ENCODE results near the gene NOTCH3. TPM values are rescaled to one million over a fixed set of nuclear protein-coding genes. Genes with fewer than 3 reads are reported as not detected.
A peak's percentile ranks its signal among the peaks of the same experiment; 100 is the strongest.

NOTCH3 gene
- total and polyA plus RNA-seq, 12 donors = 18.7 to 45.5 (median 31.9) TPM

DNA sequence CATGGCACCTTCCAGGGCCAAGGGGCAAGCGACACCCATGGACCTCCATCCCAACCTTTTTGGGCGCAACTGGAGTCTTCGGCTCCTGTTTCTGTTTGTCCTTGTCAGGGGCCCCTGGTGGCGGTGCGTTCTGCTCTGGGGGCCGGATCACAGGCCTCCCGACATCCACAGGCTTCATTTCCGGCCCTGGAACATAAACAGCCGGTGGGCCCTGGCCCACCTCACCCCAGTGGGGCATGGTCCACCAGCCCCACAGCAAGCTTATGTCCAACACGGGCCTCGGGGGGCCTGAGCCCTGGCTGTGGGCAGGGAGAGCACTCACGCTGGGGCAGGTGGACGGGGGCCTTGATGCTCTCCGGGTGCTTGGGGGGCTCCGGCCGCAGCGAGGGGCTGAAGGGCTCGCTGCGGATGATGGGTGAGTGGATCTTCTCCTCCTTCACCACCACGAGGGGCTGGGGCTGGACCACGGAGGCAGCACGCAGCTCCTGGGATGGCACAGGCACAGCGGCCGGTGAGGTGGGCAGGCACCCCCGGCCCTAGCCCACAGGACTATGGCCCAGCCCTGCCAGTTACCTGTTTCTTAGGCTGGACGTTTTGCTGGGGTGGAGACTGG, 38.6 kb upstream of the NOTCH3 start:
- Histone ChIP-seq H3K4me1 (peaks cover 0 to 21% (median 11%) of the 10 kb centered on the region in 9 donors), H3K9me3 (no peaks in the 10 kb centered on the region), H3K27ac (peak overlapping the region in 2 of 10 donors; percentile 36), H3K36me3 (peaks cover 0 to 94% (median 65%) of the 10 kb centered on the region in 9 donors), H3K27me3 (no peaks in the 10 kb centered on the region), H3K4me3 (no peak overlapping the region)
- ATAC-seq (no peak), DNase-seq (no peak)
- 93 to 94% methylated on average over 26 of the region's 26 CpGs for WGBS, 2 donors
- intact Hi-C loops (cut with DNase I) = no loop called here
- TF ChIP-seq, protein P1, sequence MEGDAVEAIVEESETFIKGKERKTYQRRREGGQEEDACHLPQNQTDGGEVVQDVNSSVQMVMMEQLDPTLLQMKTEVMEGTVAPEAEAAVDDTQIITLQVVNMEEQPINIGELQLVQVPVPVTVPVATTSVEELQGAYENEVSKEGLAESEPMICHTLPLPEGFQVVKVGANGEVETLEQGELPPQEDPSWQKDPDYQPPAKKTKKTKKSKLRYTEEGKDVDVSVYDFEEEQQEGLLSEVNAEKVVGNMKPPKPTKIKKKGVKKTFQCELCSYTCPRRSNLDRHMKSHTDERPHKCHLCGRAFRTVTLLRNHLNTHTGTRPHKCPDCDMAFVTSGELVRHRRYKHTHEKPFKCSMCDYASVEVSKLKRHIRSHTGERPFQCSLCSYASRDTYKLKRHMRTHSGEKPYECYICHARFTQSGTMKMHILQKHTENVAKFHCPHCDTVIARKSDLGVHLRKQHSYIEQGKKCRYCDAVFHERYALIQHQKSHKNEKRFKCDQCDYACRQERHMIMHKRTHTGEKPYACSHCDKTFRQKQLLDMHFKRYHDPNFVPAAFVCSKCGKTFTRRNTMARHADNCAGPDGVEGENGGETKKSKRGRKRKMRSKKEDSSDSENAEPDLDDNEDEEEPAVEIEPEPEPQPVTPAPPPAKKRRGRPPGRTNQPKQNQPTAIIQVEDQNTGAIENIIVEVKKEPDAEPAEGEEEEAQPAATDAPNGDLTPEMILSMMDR (IDR thresholded peaks at IDR 0.05) = no peak

DNA sequence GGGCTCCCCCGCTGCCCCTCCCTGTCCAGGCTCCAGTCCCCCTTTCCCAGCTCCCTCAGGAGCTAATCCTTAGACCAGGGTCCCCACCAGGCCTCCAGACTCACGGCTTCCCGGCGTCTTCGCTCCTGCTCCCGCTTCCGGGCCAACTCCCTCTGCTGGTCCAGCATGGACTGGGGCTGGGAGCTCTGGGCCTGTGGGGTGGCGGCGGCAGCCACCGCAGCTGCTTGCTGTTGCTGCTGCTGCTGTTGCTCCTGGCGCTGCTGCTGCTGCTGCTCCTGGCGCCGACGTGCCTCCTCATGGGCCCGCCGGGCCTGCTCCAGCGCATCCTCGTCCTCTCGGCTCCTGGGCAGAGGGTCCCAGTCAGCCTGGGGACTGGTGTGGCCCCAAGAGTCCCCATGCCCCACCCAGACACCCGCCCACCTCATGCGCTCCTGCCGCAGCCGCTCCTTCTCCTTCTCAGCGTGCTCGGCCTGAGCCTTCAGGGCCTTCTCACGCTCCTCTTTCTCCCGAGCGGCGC, 37.9 kb upstream of the NOTCH3 start:
- H3K27me3 ChIP-seq = peaks cover 0 to under 1% (median 0%) of the 10 kb centered on the region in 7 donors
- DNase-seq (peak in 1 of 2 donors; percentile 50), ATAC-seq (peak in 7 of 8 donors; percentile 3 to 39 (median 26))
- H3K4me1 ChIP-seq = peaks cover 0 to 27% (median 9%) of the 10 kb centered on the region in 9 donors
- H3K9me3 ChIP-seq = no peaks in the 10 kb centered on the region
- no peak overlapping the region for H3K4me3 ChIP-seq
- H3K36me3 ChIP-seq = peaks cover 0 to 86% (median 58%) of the 10 kb centered on the region in 9 donors
- 87 to 90% methylated on average over 29 of the region's 29 CpGs for WGBS, 2 donors
- H3K27ac ChIP-seq = peak overlapping the region in 7 of 10 donors; percentile 9 to 50 (median 44)
- intact Hi-C loops (cut with DNase I) = no loop called here
- TF ChIP-seq, protein P1 (IDR thresholded peaks at IDR 0.05) = peak in 6 of 9 donors; percentile 8 to 33 (median 16)

DNA sequence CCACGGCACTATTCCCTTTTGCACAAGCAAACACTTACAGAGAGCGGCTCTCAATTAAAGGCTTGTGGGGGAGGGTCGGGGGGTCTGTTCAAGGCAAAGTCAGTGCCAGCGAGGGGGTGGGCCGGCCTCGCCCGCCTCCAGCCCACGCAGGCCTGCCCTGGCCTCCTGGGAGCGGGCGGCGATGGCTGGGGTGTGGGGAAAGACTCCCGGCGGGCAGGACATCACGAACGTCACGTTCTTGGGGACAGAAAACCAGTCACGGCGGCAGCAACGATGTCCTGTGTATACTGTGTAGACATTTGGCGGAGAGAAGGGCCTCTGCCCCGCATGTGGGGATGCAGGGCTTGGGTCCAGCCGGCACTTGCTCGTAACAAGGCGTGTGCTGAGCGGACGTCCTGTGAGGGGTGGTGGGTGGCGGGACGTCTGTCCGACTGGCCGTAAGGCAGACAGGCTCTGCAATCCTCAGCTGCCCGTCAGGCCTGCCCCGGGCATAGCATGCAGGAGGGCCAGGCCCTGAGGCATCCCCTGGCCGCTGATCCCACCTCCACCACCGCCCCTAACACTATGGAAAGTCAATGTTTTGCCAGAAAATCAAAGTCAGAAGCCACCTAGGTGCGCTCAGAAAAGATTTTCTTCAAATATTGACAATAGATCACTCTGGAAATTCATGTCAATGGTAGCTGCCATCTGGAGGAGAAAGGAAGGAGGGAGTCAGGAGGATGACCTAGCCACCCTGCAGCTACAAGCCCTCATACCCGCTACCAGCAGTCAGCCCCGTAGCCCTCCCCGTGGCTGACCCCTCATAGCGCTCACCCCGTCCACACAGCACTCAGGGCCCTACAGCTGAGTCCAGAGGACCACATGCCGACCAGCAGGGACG, 37.2 kb upstream of the NOTCH3 start:
- intact Hi-C loops (cut with DNase I) = no loop called here

More for the DNA sequence above, 37.2 kb upstream of the NOTCH3 start:
- ATAC-seq (peak in 4 of 8 donors; percentile 5 to 21 (median 14)), DNase-seq (no peak)
- Histone ChIP-seq H3K36me3 (peaks cover 0 to 80% (median 52%) of the 10 kb centered on the region in 9 donors), H3K4me1 (peaks cover 0 to 32% (median 16%) of the 10 kb centered on the region in 9 donors), H3K9me3 (no peaks in the 10 kb centered on the region), H3K4me3 (no peak overlapping the region), H3K27me3 (peaks cover 0 to 8% (median 0%) of the 10 kb centered on the region in 7 donors), H3K27ac (peak overlapping the region in 7 of 10 donors; percentile 9 to 50 (median 44))
- WGBS, 2 donors = 88 to 90% methylated on average over 42 of the region's 42 CpGs
- TF ChIP-seq, protein P1 (IDR thresholded peaks at IDR 0.05) = no peak

All from heart right ventricle (tissue), 16 donors.